PC-9 (cell line): ENCODE data around the gene ACTRT2. TPM values are rescaled to one million over a fixed set of nuclear protein-coding genes. Genes with fewer than 3 reads are reported as not detected.

Experiments used
- BruUV-seq: library from RNA; stranded (reverse); fragments of 400-500 nt; replicated peaks from 2 replicates; lab custom pipeline; 2021; lab: Mats Ljungman, UMichigan
- CTCF ChIA-PET: fragments of 300-600 bp; sonication (Branson Sonifier 250); formaldehyde crosslinking; loops from one replicate; lab custom pipeline; 2022; ENCODE audit warnings: antibody characterized with exemption; lab: Charles Lee
- POLR2A ChIA-PET: fragments of 300-600 bp; sonication (Branson Sonifier 250); formaldehyde crosslinking; loops from one replicate; lab custom pipeline; 2022; ENCODE audit warnings: antibody characterized with exemption; ENCODE audit not compliant: unreplicated experiment; lab: Charles Lee
- DNase-seq, 2 experiments: peaks; one replicate each; pipeline versions ENCODE4 v3.0.0 to v3.0.0-alpha.2; 2015 to 2022; ENCODE audit warnings: mixed read lengths in 1 of 2
- H2AFZ ChIP-seq: fragments of 200-600 bp; sonication (generic); 2 replicates; pipeline ENCODE4 v1.8.1; 2017; ENCODE audit warnings: antibody characterized with exemption
- H3F3A ChIP-seq: fragments of 200-600 bp; sonication (generic); 2 replicates; pipeline ENCODE4 v1.8.1; 2017; ENCODE audit warnings: antibody characterized with exemption, mild to moderate bottlenecking, low read depth; ENCODE audit not compliant: insufficient read depth
- H3K27ac ChIP-seq: fragments of 200-600 bp; sonication (generic); 2 replicates; pipeline ENCODE4 v1.6.1; 2016; ENCODE audit warnings: mixed run types
- H3K27me3 ChIP-seq: fragments of 200-600 bp; sonication (generic); 2 replicates; pipeline ENCODE4 v1.6.1; 2016; ENCODE audit warnings: low read depth, mixed run types; ENCODE audit not compliant: insufficient read depth
- H3K36me3 ChIP-seq: fragments of 200-600 bp; sonication (generic); 2 replicates; pipeline ENCODE4 v1.6.1; 2016; ENCODE audit warnings: low read depth, mixed run types
- H3K4me1 ChIP-seq: fragments of 200-600 bp; sonication (generic); replicated peaks from 2 replicates; pipeline ENCODE4 v1.6.1; 2016; ENCODE audit warnings: mixed run types; ENCODE audit not compliant: insufficient read depth
- H3K4me2 ChIP-seq: fragments of 200-600 bp; sonication (generic); 2 replicates; pipeline ENCODE4 v1.6.1; 2017; ENCODE audit warnings: mixed run types
- H3K4me3 ChIP-seq: fragments of 200-600 bp; sonication (generic); 2 replicates; pipeline ENCODE4 v1.6.1; 2016; ENCODE audit warnings: mixed run types
- H3K79me2 ChIP-seq: fragments of 200-600 bp; sonication (generic); 2 replicates; pipeline ENCODE4 v1.6.1; 2017; ENCODE audit warnings: low read depth, mixed run types
- H3K9me2 ChIP-seq: fragments of 200-600 bp; sonication (generic); 2 replicates; pipeline ENCODE4 v1.8.1; 2017; ENCODE audit warnings: mild to moderate bottlenecking; ENCODE audit not compliant: insufficient read depth
- H3K9me3 ChIP-seq: fragments of 200-600 bp; sonication (generic); 2 replicates; pipeline ENCODE4 v1.8.1; 2016; ENCODE audit warnings: low read depth; ENCODE audit not compliant: insufficient read depth
- H4K20me1 ChIP-seq: fragments of 200-600 bp; sonication (generic); 2 replicates; pipeline ENCODE4 v1.8.1; 2017; ENCODE audit not compliant: insufficient read depth
- EZH2 ChIP-seq: fragments of 200-600 bp; sonication (generic); IDR thresholded peaks from 2 replicates; pipeline ENCODE4 v1.8.0; 2017; ENCODE audit warnings: antibody characterized with exemption, low read depth
- intact Hi-C: fragments of 100-400 bp; cut with micrococcal nuclease; formaldehyde crosslinking; loops from one replicate; pipeline ENCODE4 v1.10.0; 2022; ENCODE audit not compliant: unreplicated experiment
- total RNA-seq: library from RNA; stranded (reverse); gene quantifications from 2 replicates; pipeline ENCODE4 v1.2.3, GENCODE V29; 2021
- TF ChIP-seq, protein P1 (sequence below): fragments of 200-600 bp; sonication (generic); conservative IDR thresholded peaks from 2 replicates; pipeline ENCODE4 v1.6.1; 2017; ENCODE audit warnings: mixed run types, antibody characterized with exemption, mild to moderate bottlenecking, moderate library complexity

The ACTRT2 gene
- total RNA-seq, 1 experiment from 2014 or later, result not detected

DNA sequence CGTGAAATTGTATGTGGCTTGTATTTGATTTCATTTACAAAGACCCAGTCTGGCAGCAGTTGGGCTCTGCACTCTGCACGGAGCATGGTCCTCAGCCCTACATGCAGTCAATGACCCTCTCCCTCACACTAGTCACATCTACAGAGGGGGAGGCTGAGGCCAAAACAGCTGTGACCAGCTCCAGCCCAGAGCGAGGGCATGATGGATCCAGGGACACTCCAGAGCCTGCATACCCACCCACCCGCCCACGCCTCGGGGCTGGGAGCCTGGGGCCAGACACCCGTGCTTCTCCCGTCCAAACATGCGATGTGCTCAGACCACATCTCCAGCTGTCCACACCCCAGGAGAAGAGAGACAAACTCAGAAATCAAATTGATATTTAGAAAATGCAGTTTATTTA lies 33.8 kb downstream of the ACTRT2 start:
- BruUV-seq, result no TSS peak
- Histone ChIP-seq H3K4me2 (no peak overlapping the region), H3K4me1 (no peaks in the 10 kb centered on the region), H3K27ac (no peak overlapping the region), H3K36me3 (no peaks in the 10 kb centered on the region), H3K4me3 (no peak overlapping the region), H4K20me1 (0 out of 2 replicates have a peak, but pooled peaks cover 2% of the 10 kb centered on the region), H3K9me2 (no peaks in the 10 kb centered on the region), H2AFZ (no peak overlapping the region), H3F3A (no peaks in the 10 kb centered on the region), H3K9me3 (no peaks in the 10 kb centered on the region), H3K79me2 (no peaks in the 10 kb centered on the region), H3K27me3 (peaks cover 66% of the 10 kb centered on the region)
- intact Hi-C loops, result no loop called here
- TF ChIP-seq, protein P1, sequence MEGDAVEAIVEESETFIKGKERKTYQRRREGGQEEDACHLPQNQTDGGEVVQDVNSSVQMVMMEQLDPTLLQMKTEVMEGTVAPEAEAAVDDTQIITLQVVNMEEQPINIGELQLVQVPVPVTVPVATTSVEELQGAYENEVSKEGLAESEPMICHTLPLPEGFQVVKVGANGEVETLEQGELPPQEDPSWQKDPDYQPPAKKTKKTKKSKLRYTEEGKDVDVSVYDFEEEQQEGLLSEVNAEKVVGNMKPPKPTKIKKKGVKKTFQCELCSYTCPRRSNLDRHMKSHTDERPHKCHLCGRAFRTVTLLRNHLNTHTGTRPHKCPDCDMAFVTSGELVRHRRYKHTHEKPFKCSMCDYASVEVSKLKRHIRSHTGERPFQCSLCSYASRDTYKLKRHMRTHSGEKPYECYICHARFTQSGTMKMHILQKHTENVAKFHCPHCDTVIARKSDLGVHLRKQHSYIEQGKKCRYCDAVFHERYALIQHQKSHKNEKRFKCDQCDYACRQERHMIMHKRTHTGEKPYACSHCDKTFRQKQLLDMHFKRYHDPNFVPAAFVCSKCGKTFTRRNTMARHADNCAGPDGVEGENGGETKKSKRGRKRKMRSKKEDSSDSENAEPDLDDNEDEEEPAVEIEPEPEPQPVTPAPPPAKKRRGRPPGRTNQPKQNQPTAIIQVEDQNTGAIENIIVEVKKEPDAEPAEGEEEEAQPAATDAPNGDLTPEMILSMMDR, result no peak
- TF ChIP-seq EZH2, result no peak
- no peak for DNase-seq
- ChIA-PET CTCF (no interaction called here), POLR2A (no interaction called here)

DNA sequence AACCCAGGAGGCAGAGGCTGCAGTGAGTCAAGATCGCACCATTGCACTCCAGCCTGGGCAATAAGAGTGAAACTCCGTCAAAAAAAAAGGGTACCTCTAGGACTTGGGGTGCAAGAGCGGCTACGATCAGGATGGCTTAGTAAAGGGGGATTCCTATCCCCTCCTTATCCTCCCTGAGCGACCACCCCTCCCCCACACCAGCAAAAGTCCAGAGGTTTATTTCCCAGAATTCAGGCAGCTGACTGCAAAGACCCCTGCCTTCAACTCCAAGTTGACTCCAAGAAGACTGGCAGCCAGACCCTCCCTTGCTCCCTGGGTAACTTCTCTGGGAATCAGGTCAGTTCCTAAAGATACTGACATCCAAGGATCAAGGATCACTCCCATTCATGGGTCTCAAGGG lies 35.4 kb downstream of the ACTRT2 start:
- no peaks in the 10 kb centered on the region for H3K79me2 ChIP-seq
- no peaks in the 10 kb centered on the region for H3F3A ChIP-seq
- ChIA-PET CTCF (no interaction called here), POLR2A (no interaction called here)
- H3K36me3 ChIP-seq, result no peaks in the 10 kb centered on the region
- H3K9me2 ChIP-seq, result no peaks in the 10 kb centered on the region
- no peaks in the 10 kb centered on the region for H3K4me1 ChIP-seq
- TF ChIP-seq, protein P1, result no peak
- no peak for TF ChIP-seq EZH2
- H3K9me3 ChIP-seq, result no peaks in the 10 kb centered on the region
- H3K27me3 ChIP-seq, result peaks cover 73% of the 10 kb centered on the region
- DNase-seq, result no peak
- no peak overlapping the region for H3K27ac ChIP-seq
- no peak overlapping the region for H3K4me3 ChIP-seq
- BruUV-seq, result no TSS peak
- 0 out of 2 replicates have a peak, but pooled peaks cover 2% of the 10 kb centered on the region for H4K20me1 ChIP-seq
- no peak overlapping the region for H3K4me2 ChIP-seq
- intact Hi-C loops, result no loop called here
- H2AFZ ChIP-seq, result no peak overlapping the region

DNA sequence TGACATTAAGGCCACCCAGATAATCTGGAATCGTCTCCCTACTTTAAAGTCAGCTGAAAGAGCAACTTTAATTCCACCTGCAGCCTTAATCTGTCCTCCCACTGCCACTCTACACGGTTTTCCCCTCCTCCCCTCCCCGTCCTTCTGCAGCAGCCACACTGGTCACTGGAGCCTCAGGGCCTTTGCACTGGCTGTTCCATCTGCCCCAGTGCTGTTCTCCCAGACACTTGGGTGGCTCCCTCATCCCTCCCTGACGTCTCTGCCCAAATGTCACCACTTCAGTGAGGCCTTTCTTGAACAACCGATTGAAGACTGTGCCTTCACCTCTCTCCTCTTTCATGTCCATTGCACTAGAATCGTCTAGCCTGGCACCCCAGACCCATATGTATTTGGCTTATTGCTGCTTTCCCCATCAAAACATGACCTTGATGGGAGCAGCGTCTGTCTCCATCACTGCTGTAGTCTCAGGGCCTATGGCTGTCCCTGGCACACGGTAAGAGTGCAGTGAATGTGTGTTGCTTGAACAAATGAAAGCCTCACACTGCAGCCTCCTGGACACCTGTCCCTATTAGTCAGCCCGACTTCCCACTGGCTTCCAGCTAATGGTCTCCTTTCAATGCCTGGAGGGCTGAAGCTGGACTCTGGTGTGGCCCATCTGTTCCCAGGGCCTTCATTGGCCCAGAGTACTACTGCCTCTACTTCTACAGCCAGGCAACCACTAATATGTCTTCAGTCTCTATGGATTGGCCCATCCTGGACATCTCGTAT lies 37.2 kb downstream of the ACTRT2 start:
- ChIA-PET CTCF (no interaction called here), POLR2A (no interaction called here)
- Histone ChIP-seq H3F3A (no peaks in the 10 kb centered on the region), H3K27ac (no peak overlapping the region), H3K9me2 (no peaks in the 10 kb centered on the region), H3K36me3 (no peaks in the 10 kb centered on the region), H3K4me2 (no peak overlapping the region), H3K9me3 (no peaks in the 10 kb centered on the region), H2AFZ (no peak overlapping the region), H3K79me2 (no peaks in the 10 kb centered on the region), H3K4me1 (no peaks in the 10 kb centered on the region), H3K27me3 (peaks cover 78% of the 10 kb centered on the region), H3K4me3 (no peak overlapping the region), H4K20me1 (0 out of 2 replicates have a peak, but pooled peaks cover 2% of the 10 kb centered on the region)
- DNase-seq, result no peak
- intact Hi-C loops, result no loop called here
- TF ChIP-seq EZH2, result no peak
- TF ChIP-seq, protein P1, result no peak
- no TSS peak for BruUV-seq
